Osteoblast (primary cell): ENCODE data around the gene FGF14. TPM values are rescaled to one million over a fixed set of nuclear protein-coding genes. Genes with fewer than 3 reads are reported as not detected.

Source experiments
- DNase-seq: peaks from one replicate; pipeline ENCODE4 v3.0.0; 2011; ENCODE audit warnings: low spot score, mixed read lengths; ENCODE audit not compliant: insufficient read length; ENCODE audit errors: missing footprints
- H2AFZ ChIP-seq: 2 replicates; pipeline ENCODE4 v1.6.0; 2011; ENCODE audit warnings: mild to moderate bottlenecking, low read length
- H3K27ac ChIP-seq: 2 replicates; pipeline ENCODE4 v1.5.1; 2011; ENCODE audit warnings: mild to moderate bottlenecking, low read depth, low read length, moderate library complexity
- H3K27me3 ChIP-seq: 2 replicates; pipeline ENCODE4 v1.6.0; 2012; ENCODE audit warnings: mild to moderate bottlenecking, control low read depth, inconsistent platforms, low read length, moderate library complexity; ENCODE audit not compliant: insufficient read depth
- H3K36me3 ChIP-seq: 2 replicates; pipeline ENCODE4 v1.5.1; 2011; ENCODE audit warnings: mild to moderate bottlenecking, low read length, control low read depth, moderate library complexity; ENCODE audit not compliant: insufficient read depth
- H3K4me1 ChIP-seq: 2 replicates; pipeline ENCODE4 v1.5.1; 2011; ENCODE audit warnings: mild to moderate bottlenecking, low read length, control low read depth, moderate library complexity; ENCODE audit not compliant: insufficient read depth
- H3K4me2 ChIP-seq: 2 replicates; pipeline ENCODE4 v1.6.0; 2011; ENCODE audit warnings: mild to moderate bottlenecking, low read length; ENCODE audit not compliant: insufficient read depth
- H3K4me3 ChIP-seq: fragments of 200-600 bp; sonication (generic); 3 replicates; pipeline ENCODE4 v1.5.1; 2012; ENCODE audit warnings: mild to moderate bottlenecking, low read length, inconsistent platforms; ENCODE audit not compliant: insufficient read depth
- H3K79me2 ChIP-seq: 2 replicates; pipeline ENCODE4 v1.6.0; 2012; ENCODE audit warnings: mild to moderate bottlenecking, low read length, control low read depth, inconsistent platforms; ENCODE audit not compliant: insufficient read depth
- H3K9me3 ChIP-seq: 2 replicates; pipeline ENCODE4 v1.5.1; 2011; ENCODE audit warnings: low read depth, low read length, control low read depth
- H4K20me1 ChIP-seq: 2 replicates; pipeline ENCODE4 v1.6.0; 2012; ENCODE audit warnings: mild to moderate bottlenecking, low read length, control low read depth; ENCODE audit not compliant: insufficient read depth
- total RNA-seq: library from RNA; depleted of rRNA; stranded (reverse); fragments of >200 nt; gene quantifications from 2 replicates; pipeline ENCODE4 v1.2.3, GENCODE V29; 2012
- TF ChIP-seq, protein P1 (sequence below): IDR thresholded peaks from 2 replicates; pipeline ENCODE4 v1.5.1; 2011; ENCODE audit warnings: mild to moderate bottlenecking, low read depth, low read length, moderate library complexity; ENCODE audit errors: extremely low read depth

FGF14 gene
- total RNA-seq, 1 donor = under 0.01 TPM

DNA sequence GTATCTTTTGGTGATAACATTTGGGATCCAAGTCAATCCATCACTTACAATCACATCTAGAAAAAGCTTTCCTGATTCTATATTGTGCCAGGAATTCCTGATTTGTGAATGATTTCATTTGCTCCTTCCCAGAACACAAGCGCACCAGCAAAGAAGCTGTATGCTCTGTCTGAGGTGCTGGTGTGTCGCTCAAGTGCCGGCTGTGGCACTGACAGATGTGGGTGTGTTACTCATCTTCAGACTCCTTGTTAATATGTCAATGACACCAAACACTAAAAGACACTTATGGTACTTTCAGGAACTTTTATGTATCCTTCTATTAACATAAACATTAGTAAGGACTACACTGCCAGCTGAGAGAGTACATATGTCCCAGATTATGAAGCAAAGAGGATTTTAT is 520.3 kb downstream of the FGF14 start:
- Histone ChIP-seq H4K20me1 (no peaks in the 10 kb centered on the region), H3K79me2 (no peaks in the 10 kb centered on the region), H3K9me3 (no peaks in the 10 kb centered on the region), H3K36me3 (no peaks in the 10 kb centered on the region), H3K4me3 (no peak overlapping the region), H3K27me3 (no peaks in the 10 kb centered on the region), H3K4me2 (no peak overlapping the region), H3K27ac (no peak overlapping the region), H3K4me1 (no peaks in the 10 kb centered on the region), H2AFZ (no peak overlapping the region)
- TF ChIP-seq, protein P1, sequence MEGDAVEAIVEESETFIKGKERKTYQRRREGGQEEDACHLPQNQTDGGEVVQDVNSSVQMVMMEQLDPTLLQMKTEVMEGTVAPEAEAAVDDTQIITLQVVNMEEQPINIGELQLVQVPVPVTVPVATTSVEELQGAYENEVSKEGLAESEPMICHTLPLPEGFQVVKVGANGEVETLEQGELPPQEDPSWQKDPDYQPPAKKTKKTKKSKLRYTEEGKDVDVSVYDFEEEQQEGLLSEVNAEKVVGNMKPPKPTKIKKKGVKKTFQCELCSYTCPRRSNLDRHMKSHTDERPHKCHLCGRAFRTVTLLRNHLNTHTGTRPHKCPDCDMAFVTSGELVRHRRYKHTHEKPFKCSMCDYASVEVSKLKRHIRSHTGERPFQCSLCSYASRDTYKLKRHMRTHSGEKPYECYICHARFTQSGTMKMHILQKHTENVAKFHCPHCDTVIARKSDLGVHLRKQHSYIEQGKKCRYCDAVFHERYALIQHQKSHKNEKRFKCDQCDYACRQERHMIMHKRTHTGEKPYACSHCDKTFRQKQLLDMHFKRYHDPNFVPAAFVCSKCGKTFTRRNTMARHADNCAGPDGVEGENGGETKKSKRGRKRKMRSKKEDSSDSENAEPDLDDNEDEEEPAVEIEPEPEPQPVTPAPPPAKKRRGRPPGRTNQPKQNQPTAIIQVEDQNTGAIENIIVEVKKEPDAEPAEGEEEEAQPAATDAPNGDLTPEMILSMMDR = no peak
- no peak for DNase-seq

DNA sequence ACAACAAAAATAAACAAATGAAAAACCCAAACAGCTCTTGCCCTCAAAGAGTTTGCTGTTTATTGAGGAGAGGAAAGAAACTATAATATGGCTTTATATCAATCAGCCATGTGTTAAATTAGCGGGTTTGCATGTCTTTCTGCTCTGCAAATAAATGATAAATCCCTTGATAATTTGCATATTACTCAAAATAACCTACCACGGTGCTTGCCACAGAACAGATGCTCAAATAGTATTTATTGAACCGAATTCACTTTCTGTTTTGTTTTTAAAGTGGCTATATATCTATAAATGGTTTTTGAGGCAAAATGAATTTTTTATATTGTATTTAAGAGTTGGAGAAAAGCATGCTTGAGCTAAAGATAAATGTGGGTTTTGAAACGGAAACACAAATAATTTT is 521.3 kb downstream of the FGF14 start:
- Histone ChIP-seq H3K27me3 (no peaks in the 10 kb centered on the region), H3K4me3 (no peak overlapping the region), H3K27ac (no peak overlapping the region), H3K4me1 (no peaks in the 10 kb centered on the region), H3K4me2 (no peak overlapping the region), H3K36me3 (no peaks in the 10 kb centered on the region), H3K9me3 (no peaks in the 10 kb centered on the region), H4K20me1 (no peaks in the 10 kb centered on the region), H3K79me2 (no peaks in the 10 kb centered on the region), H2AFZ (no peak overlapping the region)
- TF ChIP-seq, protein P1 = no peak
- DNase-seq = no peak

DNA sequence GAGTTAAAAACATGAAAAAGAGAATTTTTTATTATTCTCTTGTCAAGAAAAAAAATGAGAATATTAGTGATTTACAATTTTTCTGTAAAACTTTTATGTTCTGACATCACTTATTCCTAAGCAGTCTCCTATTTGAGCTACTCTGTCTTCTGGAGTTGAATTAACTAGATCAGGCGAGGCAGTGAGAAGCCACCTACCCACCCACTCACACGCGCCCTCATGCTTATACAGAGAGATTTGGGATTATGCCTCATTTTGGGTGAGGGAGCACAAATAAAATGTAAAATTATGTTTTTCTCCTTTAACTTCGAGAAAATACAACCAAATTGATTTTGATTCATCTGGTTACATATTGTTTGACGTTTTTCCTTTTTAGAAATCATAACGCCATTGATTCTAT is 524.9 kb downstream of the FGF14 start:
- H3K4me1 ChIP-seq = no peaks in the 10 kb centered on the region
- TF ChIP-seq, protein P1 = no peak
- no peaks in the 10 kb centered on the region for H4K20me1 ChIP-seq
- H3K79me2 ChIP-seq = no peaks in the 10 kb centered on the region
- H3K9me3 ChIP-seq = no peaks in the 10 kb centered on the region
- H3K27ac ChIP-seq = no peak overlapping the region
- H3K36me3 ChIP-seq = no peaks in the 10 kb centered on the region
- no peak for DNase-seq
- no peak overlapping the region for H3K4me2 ChIP-seq
- no peak overlapping the region for H2AFZ ChIP-seq
- H3K4me3 ChIP-seq = no peak overlapping the region
- no peaks in the 10 kb centered on the region for H3K27me3 ChIP-seq

DNA sequence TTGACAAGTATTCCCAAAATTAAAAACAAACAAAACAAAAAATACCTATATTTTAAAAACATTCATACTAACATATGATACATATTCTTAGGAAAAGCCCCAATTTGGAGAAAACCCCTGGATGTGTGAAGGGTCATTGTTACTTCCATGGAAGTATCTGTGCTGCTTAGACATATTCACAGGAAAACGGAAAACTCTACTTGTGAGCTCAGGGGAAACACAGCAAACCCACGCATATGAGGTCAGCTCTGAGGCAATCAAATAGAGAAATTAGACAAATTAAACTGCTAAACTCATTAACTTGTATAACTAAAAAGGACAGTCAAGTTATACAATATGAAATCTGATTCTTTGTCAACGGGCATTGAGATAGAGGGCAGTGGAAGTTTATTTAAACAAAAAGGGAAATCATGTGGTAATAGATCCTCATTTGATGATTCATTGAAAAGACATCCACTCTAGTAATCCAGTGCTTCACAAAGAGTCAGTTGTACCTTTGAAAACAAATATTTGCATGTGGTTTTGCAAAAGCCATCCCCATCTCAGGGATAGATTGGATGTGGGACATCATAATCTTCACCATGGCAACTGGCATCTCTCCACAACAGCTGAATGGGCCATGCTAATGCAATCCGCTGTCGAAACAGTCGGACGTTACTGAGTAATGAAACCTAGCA is 526.0 kb downstream of the FGF14 start:
- Histone ChIP-seq H3K4me2 (no peak overlapping the region), H3K36me3 (no peaks in the 10 kb centered on the region), H3K27me3 (no peaks in the 10 kb centered on the region), H3K79me2 (no peaks in the 10 kb centered on the region), H3K9me3 (no peaks in the 10 kb centered on the region), H3K4me1 (no peaks in the 10 kb centered on the region), H3K27ac (no peak overlapping the region), H3K4me3 (no peak overlapping the region), H4K20me1 (no peaks in the 10 kb centered on the region), H2AFZ (no peak overlapping the region)
- DNase-seq = no peak
- TF ChIP-seq, protein P1 = no peak
